ENCODE data around the gene FSIP1.

FSIP1 gene

DNA sequence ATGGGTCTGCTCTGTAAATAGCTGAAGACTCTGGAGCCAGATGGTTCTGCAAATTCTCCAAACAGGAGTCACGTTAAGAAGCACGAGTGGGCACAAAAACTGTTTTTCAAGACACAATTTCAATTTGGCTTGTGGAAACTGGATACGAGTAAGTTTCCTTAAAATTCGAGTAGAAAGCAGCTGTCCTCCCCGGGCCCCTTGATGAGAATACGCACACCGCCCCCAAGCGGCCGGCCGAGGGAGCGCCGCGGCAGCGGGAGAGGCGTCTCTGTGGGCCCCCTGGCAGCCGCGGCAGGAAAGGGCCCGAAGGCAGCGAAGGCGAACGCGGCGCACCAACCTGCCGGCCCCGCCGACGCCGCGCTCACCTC is 202.5 kb downstream of the FSIP1 start:
- no peak for DNase-seq

DNA sequence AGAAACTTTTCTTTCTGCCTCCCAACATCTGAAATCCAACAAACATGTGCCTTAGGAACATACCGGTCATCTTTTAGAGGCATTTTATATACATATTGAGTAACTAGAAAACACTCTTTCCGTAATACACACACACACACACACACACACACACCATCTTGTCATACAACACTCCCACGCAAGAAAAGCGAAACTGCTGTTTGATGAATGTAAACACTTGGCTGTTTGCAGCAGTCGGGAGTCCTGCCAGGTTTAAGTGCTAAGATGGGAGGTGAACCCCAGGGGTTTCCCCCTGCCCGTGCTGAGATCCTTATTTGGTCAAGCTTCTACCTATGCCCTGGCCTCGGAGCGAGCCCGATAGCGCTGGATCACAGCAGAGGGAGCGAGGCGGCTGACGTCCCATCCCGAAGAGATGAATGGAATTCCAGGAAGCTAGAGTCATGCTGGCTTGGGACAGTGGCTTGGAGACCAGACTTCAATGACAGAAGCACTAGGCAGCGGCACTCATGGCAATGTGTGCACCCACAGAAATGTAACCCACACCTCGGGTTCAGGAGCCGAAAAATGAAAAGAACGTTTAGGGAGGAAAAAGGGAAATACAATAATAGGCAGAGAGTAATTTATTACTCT is 203.0 kb downstream of the FSIP1 start:
- DNase-seq, result no peak

DNA sequence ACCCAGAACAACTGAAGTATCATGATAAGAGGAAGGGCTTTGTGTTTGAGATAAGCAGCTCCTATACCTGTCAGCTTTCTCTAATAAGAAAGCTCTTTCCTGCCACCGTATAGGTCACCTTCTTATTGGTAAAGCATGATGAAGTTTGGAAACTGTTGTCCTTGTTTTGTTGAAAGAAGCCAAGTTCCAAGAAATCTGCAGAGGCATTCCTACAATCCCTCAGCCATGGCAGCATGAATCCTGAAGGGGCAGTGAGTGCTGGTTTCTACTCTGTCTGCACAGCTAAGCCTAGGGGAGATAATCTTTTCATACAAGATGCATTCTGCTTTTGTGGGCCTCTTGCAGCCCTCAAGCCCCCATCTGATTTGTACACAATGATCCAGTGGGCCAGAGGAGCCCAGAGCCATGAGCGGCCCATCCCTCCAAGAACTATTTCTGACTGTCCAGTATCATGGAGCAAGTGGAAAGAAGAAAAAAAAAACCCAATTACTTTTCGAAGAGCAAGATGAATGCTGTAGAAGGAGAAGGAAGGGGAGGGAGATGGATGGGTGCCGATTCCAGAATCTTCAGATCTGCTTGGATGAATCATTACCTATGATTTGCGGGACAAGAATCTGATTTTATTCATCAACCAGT is 203.7 kb downstream of the FSIP1 start:
- no peak for DNase-seq

DNA sequence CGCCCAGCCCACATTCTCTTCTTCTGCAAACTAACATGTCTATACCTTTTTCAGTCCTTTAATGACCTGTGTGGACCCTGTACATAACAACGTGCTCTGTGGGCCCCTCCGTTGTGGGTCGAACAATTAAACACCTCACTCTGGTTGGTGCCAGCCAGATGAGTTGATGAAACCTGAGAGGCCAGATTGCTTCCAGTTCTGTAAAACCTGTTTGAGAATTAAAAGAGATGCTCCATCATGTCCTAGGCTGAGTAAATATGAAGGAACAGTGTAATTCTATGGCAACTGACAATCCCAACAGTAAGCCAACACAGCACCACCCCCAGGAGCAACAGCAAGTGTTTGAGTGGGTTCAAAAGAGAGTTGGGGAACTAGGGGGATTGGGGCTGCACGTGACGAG is 207.5 kb downstream of the FSIP1 start:
- no peak for DNase-seq

DNA sequence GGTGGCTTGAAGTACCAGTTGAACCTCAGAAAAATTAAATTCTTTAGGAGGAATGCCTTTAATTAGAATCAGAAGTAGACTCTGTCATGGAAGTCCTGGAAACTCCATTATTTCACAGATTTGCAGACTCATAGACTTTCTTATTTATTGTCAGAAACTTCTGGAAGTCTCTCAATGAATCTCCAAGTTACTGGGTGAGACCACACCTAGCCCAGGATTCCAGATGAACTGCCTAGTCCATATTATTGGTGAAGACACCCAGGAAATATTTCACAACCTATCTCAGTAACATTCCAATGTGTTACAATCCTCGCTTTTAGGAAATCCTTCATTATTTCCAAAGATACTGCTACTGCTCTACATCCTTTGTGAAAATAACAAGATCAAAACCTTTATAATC is 208.2 kb downstream of the FSIP1 start:
- DNase-seq, result no peak

DNA sequence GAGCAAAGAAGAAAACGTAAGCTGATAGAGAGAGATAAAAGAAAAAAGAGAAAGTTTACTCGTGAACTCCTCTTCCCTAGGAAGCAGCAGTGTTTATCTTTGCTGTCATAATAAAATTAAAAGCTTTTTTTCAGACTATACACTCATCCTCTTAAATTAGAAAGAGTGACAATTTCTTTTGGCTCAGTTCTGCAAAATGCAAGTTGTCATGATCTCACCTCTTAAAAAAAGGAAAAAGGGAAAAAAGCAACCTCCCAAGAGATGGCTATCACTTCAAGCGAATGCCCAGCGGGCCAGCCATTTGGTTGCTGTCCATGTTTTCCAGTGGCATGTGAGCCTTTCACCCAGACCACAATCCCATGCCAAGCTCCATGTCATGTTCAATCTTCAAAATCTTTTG is 208.8 kb downstream of the FSIP1 start:
- no peak for DNase-seq

DNA sequence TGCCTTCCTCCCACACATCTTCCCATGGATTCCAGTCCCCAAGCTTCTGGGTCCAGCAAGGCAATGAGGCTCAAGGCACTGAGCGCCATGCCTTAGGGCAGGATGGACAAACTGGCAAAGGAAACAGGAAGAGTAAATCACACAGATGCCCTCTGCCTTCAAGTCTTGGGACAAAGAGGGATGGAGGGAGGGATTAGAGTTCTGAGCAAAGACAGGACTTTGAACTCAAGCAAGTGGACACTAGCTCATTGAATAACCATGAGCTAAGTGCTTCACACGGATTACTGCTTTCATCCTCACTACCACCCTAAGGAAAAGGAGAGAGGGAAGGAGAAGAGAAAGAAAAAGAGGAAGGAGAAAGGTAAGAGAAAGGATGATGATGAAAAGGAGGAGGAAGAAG is 209.4 kb downstream of the FSIP1 start:
- DNase-seq, result no peak

DNA sequence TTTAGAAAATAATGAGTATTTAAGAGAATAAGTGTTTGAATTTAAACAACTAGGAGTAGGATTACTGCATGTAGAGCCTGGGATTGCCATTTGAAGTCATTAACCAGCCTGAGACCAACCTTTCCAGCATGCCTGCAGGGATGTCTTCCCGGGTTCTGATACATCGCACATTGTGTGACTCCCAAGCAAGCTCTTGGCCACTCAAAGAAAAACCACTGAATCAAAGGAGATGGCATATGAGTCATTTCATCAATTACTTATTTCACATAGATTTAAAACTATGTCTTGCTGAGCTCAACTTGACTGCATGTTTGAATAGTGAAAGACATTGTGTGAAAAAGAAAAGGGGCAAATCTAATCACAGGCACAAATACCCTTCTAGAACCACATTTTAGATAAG is 216.8 kb downstream of the FSIP1 start:
- no peak for DNase-seq

DNA sequence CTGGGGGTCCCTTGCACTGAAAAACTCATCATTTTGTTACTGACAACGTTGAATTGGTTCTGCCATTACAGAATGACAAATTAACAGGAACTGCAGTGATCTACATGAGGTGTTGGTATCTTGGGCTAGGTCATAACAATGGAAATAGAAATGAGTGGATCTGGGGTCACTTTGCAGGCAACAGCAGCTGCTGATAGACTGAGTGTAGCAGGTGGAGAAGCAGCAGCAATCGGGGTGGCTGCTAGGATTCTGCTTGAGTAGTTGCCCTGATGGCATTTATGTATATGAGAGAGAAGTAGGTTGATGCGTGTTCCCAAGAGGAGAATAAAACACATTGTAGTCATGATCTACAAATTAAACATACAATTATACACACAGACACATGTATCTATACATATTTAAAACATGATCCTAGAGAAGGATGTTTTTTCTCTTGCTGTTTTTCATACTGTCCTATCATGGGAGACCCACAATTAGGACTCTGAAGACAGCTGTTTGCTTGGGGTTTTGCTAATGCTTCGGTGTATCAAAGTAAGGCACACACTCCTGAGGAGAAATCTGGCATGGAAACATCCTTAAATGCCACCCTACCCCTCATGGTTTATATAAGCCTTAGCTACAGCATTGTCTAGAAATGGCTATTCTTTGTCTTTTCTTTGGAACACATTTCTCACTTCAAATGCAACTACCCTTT is 217.5 kb downstream of the FSIP1 start:
- no peak for DNase-seq

DNA sequence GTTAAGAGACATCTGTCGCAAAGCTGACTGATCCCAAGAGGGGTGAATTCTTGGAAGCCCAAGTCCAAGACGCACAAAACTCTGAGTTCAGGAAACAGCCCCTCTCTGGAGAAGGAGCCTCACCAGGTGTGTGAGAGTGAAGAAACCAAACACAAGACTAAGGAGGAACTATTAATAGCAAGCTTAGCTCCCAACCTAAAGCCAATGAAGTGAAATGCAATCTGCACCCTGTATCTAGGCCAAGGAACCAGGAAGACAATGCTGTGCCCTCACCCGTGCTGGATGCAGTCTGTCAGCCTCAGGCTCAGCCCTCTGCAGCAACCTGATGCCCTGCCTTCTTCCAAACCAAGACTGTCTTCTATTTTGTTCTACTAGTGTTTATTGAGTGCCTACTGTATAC is 224.2 kb downstream of the FSIP1 start:
- no peak for DNase-seq

DNA sequence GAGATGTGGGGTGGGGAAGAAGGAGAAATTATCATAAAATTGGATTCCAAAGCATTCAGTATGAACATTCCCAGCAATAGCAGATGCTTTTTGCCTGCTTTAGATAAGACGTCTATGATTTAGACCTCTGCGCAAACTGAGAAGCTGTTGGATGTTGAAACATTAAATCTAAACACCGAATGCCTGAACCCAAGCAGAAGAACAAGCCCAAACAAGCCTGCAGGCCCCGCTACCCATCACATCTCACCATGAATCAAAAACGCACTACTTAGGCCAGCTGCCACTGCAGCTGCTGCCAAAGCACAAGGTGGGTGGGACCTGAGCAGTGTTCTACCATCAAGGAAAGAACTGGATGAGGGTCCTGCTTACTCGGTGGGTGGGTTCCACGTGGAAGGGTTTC is 226.2 kb downstream of the FSIP1 start:
- DNase-seq, result no peak

DNA sequence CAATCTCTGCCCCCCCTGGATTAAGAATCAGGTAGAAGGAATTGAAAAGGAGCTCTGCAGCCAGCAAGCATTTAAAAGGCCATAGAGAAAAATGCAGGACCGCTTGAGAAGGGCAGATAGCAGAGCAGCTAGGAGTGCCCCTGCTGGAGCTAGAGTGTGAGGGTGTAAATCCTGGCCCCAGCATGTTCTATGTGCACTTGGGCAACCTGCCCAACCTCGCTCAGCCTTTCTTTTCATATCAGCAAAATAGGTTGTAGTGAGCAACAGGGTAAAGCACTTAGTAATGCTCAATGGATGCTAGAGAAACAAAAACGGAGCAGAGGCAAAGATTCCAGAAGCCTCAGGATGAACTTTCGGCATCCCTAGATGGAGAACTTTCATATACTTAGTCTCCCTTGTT is 226.8 kb downstream of the FSIP1 start:
- no peak for DNase-seq

DNA sequence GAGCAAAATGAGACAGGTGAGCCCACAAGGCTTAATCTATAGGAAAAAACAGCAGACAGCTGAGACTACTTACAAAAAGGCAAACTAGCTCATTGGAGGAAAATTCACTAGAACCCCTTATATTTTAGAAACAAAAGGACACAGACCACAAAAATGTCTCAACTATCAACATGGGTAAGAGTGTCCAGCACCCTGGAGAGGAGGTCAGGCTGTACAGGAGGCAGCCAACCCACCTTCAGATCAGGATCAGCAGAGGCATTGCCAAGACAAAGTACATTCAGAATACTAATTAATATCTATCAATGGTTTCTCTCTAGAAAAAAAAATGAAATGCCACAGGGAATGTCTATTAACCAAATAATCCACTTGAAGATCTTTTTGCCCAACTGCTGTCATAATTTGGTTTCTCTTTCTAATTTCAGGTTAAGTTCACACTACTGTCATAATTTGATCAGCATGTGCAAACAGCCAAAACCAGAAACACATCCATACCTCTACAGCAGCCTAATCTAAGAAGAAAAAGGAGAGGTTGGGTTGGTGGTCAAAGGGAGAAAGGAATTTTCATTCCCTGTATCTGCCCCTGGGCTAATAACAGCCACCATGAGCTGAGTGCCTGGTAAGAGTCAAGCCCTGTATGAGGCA is 227.8 kb downstream of the FSIP1 start:
- no peak for DNase-seq

DNA sequence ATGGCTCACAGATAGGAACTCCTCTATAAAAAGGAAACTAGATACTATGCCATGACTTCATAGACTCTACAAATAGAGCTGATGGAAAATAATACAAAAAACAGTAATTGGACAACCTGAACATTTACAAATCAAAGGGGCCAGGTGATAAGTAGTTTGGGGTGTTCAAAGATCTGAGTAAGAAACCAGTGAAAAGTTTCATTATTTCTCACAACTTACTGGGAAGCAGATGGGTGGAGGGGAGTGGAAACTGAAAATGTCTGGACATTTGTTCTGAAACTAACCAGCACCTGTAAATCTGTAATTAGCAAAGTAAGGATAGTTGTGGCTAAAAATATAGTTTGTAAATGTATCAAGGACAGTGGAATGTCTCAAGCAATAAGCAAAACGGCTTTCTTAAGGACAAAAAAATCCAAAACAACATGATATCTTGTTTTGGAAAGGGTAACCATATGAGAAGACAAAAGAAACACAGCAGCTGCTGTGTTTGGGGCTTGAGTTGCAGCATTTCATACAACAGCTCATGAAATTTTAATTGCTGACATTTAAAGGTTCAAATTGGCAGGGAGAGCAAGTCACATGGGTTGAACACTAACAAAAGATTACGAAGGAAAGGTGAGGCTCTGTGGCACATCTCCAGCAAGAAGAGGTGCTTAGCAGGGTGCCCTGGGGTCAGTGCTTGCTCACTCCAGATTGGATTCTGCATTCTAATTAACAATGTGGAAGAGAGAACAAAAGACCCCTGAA is 228.5 kb downstream of the FSIP1 start:
- DNase-seq, result no peak

DNA sequence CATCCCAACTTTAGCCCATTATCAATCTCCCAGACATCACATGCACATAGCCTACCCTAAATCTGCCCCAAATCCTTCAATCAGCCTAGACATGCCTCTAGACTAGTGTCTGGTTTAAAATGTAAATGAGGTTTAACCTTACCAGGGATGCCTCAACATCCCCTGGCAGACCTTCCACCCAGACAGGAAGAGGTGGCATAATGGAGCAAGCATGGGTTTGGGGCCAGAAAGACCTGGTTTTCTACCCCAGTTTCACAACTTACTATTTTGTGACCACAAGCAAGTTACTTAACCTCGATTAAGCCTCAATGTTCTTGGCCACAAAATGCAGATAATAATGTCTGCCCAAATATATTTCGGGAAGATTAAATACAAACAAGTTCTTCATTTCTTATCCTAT is 230.1 kb downstream of the FSIP1 start:
- no peak for DNase-seq

DNA sequence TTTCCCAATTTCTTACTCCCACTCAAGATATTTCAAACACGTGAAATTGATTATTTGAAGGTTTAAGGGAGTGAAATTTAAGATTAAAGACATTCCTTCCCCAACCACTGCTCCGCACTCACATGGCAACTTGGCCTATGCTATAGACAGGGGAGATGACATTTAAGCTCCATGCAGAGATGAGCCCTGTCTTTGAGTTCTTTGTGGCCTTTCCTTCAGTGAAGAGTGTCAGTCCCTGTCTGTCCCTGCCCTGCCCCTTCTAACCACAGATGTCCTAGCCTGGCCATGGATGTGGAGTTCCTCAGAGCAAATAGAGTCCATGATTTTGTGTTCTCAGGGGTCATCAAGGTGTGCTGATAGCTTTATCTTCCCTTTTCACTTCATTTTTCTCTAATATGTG is 231.2 kb downstream of the FSIP1 start:
- DNase-seq, result no peak
